GM18505 (cell line): ENCODE results near the gene GRM7.

Experiments
- ATAC-seq: cut with Tn5 transposase; IDR thresholded peaks from one replicate; pipeline ENCODE4 v1.9.1; 2021; ENCODE audit not compliant: unreplicated experiment
- POLR2A ChIP-seq: IDR thresholded peaks from 4 replicates; pipeline ENCODE4 v1.6.1; 2011; ENCODE audit warnings: borderline replicate concordance; ENCODE audit not compliant: insufficient read depth, insufficient read length; ENCODE audit errors: extremely low read depth

The GRM7 gene

GRCh38 chr3:7696320-7696719, 835.4 kb downstream of the GRM7 start:
- no peak for TF ChIP-seq POLR2A
- no peak for ATAC-seq

- TF ChIP-seq POLR2A = no peak
- ATAC-seq = no peak
Observed at GRCh38 chr3:7697548-7697947, 836.6 kb downstream of the GRM7 start.

- no peak for TF ChIP-seq POLR2A
- ATAC-seq = no peak
Observed at GRCh38 chr3:7700539-7700938, 839.6 kb downstream of the GRM7 start.

GRCh38 chr3:7700977-7701376, 840.1 kb downstream of the GRM7 start:
- TF ChIP-seq POLR2A = no peak
- no peak for ATAC-seq

- no peak for ATAC-seq
- no peak for TF ChIP-seq POLR2A
Observed at GRCh38 chr3:7707187-7707586, 846.3 kb downstream of the GRM7 start.

GRCh38 chr3:7709376-7710082, 848.6 kb downstream of the GRM7 start:
- no peak for ATAC-seq
- TF ChIP-seq POLR2A = no peak

GRCh38 chr3:7710284-7710683, 849.4 kb downstream of the GRM7 start:
- TF ChIP-seq POLR2A = no peak

GRCh38 chr3:7713724-7714123, 852.8 kb downstream of the GRM7 start:
- no peak for TF ChIP-seq POLR2A
- no peak for ATAC-seq

More at GRCh38 chr3:7710284-7710683, 849.4 kb downstream of the GRM7 start:
- ATAC-seq = no peak

GRCh38 chr3:7720649-7721297, 859.9 kb downstream of the GRM7 start:
- TF ChIP-seq POLR2A = no peak
- ATAC-seq = no peak

- TF ChIP-seq POLR2A = no peak
- no peak for ATAC-seq
Observed at GRCh38 chr3:7721869-7722268, 861.0 kb downstream of the GRM7 start.

- ATAC-seq = no peak
- TF ChIP-seq POLR2A = no peak
Observed at GRCh38 chr3:7728566-7729519, 867.9 kb downstream of the GRM7 start.

GRCh38 chr3:7733933-7734332, 873.0 kb downstream of the GRM7 start:
- ATAC-seq = no peak

GRCh38 chr3:7734456-7734855, 873.5 kb downstream of the GRM7 start:
- ATAC-seq = no peak
- TF ChIP-seq POLR2A = no peak

More at GRCh38 chr3:7733933-7734332, 873.0 kb downstream of the GRM7 start:
- no peak for TF ChIP-seq POLR2A

GRCh38 chr3:7737263-7737662, 876.3 kb downstream of the GRM7 start:
- no peak for ATAC-seq
- no peak for TF ChIP-seq POLR2A

GRCh38 chr3:7739754-7740153, 878.8 kb downstream of the GRM7 start:
- ATAC-seq = no peak
- TF ChIP-seq POLR2A = no peak
